Measurements from ENCODE around the gene LNX2.

LNX2 gene

GRCh38 chr13:27605099-27605498 lies 15.2 kb downstream of the LNX2 start:
- no peak for DNase-seq

GRCh38 chr13:27601803-27602202 lies 18.5 kb downstream of the LNX2 start:
- no peak for DNase-seq

GRCh38 chr13:27601208-27601607 lies 19.1 kb downstream of the LNX2 start:
- no peak for DNase-seq

- DNase-seq, result no peak
These were observed 19.6 kb downstream of the LNX2 start for GRCh38 chr13:27600711-27601110.

GRCh38 chr13:27599845-27600553 lies 20.3 kb downstream of the LNX2 start:
- DNase-seq, result no peak

GRCh38 chr13:27599096-27599495 lies 21.2 kb downstream of the LNX2 start:
- no peak for DNase-seq

GRCh38 chr13:27595055-27595811 lies 25.1 kb downstream of the LNX2 start:
- DNase-seq, result no peak

GRCh38 chr13:27593267-27593666 lies 27.1 kb downstream of the LNX2 start:
- no peak for DNase-seq

- DNase-seq, result no peak
These were observed 27.5 kb downstream of the LNX2 start for GRCh38 chr13:27592865-27593264.

- DNase-seq, result no peak
These were observed 31.9 kb downstream of the LNX2 start for GRCh38 chr13:27588405-27588804.

- no peak for DNase-seq
These were observed 33.1 kb downstream of the LNX2 start for GRCh38 chr13:27587095-27587746.

GRCh38 chr13:27583645-27584044 lies 36.7 kb downstream of the LNX2 start:
- no peak for DNase-seq

- DNase-seq, result no peak
These were observed 42.0 kb downstream of the LNX2 start for GRCh38 chr13:27578121-27579030.

GRCh38 chr13:27574661-27575060 lies 45.7 kb downstream of the LNX2 start:
- DNase-seq, result no peak

- no peak for DNase-seq
These were observed 47.1 kb downstream of the LNX2 start for GRCh38 chr13:27573265-27573664.

GRCh38 chr13:27572234-27572901 lies 48.0 kb downstream of the LNX2 start:
- no peak for DNase-seq

- no peak for DNase-seq
These were observed 49.4 kb downstream of the LNX2 start for GRCh38 chr13:27570906-27571305.

GRCh38 chr13:27569405-27569804 lies 50.9 kb downstream of the LNX2 start:
- DNase-seq, result no peak

GRCh38 chr13:27565818-27566217 lies 54.5 kb downstream of the LNX2 start:
- DNase-seq, result no peak

- DNase-seq, result no peak
These were observed 57.9 kb downstream of the LNX2 start for GRCh38 chr13:27562457-27562856.

GRCh38 chr13:27559719-27560118 lies 60.6 kb downstream of the LNX2 start:
- DNase-seq, result no peak

- no peak for DNase-seq
These were observed 64.2 kb downstream of the LNX2 start for GRCh38 chr13:27556109-27556508.

Measured in NCI-H2171 (cell line).